NT2/D1 (cell line): ENCODE data around the gene NKX2-2.

ENCODE experiments used
- DNase-seq: peaks from one replicate; pipeline ENCODE4 v3.0.0-alpha.2; 2011; ENCODE audit warnings: low read depth, low spot score
- H3K27me3 ChIP-seq: 2 replicates; pipeline ENCODE4 v1.6.0; 2011; ENCODE audit warnings: mild to moderate bottlenecking; ENCODE audit not compliant: insufficient read length, insufficient read depth
- H3K36me3 ChIP-seq: 2 replicates; pipeline ENCODE4 v1.6.1; 2011; ENCODE audit warnings: mild to moderate bottlenecking, low read length, mixed read lengths; ENCODE audit not compliant: insufficient read depth, insufficient read length
- H3K4me1 ChIP-seq: 2 replicates; pipeline ENCODE4 v1.5.1; 2011; ENCODE audit not compliant: insufficient read depth, insufficient read length
- H3K4me3 ChIP-seq: 2 replicates; pipeline ENCODE4 v1.5.1; 2011; ENCODE audit warnings: low read depth; ENCODE audit not compliant: insufficient read length
- H3K9ac ChIP-seq: 2 replicates; pipeline ENCODE4 v1.6.0; 2011; ENCODE audit warnings: low read depth; ENCODE audit not compliant: insufficient read length
- H3K9me3 ChIP-seq: 2 replicates; pipeline ENCODE4 v1.5.1; 2011; ENCODE audit warnings: mild to moderate bottlenecking, low read length; ENCODE audit not compliant: insufficient read depth
- SUZ12 ChIP-seq: IDR thresholded peaks from 2 replicates; pipeline ENCODE4 v1.6.1; 2011; ENCODE audit not compliant: insufficient read length, insufficient read depth; ENCODE audit errors: extremely low read depth
- YY1 ChIP-seq: IDR thresholded peaks from 2 replicates; pipeline ENCODE4 v1.6.1; 2011; ENCODE audit not compliant: insufficient read length, insufficient read depth
- ZNF274 ChIP-seq: IDR thresholded peaks from 2 replicates; pipeline ENCODE4 v1.6.1; 2011; ENCODE audit warnings: mild to moderate bottlenecking, low read depth, low read length

Gene NKX2-2

DNA sequence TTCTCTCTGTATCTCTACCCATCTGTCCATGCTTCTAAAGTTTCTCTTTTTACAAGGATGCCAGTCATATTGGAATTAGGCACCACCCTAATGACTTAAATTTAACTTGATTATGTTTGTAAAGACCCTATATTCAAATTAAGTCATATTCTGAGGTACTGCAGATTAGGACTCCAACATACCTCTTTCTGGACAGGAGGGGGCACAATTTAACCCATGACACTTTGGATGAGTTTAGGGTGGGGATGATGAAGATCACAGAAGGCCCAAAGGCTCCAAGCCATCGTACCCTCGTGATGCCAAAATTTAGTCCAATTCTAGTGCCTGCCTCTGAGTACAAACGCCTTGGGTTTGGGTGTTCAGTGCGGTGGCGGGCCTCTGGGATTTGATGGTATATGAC, 15.0 kb upstream of the NKX2-2 start:
- no peak for DNase-seq
- no peak overlapping the region for H3K9ac ChIP-seq
- no peaks in the 10 kb centered on the region for H3K4me1 ChIP-seq
- H3K27me3 ChIP-seq: peaks cover 44% of the 10 kb centered on the region
- H3K9me3 ChIP-seq: no peaks in the 10 kb centered on the region
- no peaks in the 10 kb centered on the region for H3K36me3 ChIP-seq
- H3K4me3 ChIP-seq: no peak overlapping the region
- no peak for TF ChIP-seq YY1
- no peak for TF ChIP-seq ZNF274
- no peak for TF ChIP-seq SUZ12

DNA sequence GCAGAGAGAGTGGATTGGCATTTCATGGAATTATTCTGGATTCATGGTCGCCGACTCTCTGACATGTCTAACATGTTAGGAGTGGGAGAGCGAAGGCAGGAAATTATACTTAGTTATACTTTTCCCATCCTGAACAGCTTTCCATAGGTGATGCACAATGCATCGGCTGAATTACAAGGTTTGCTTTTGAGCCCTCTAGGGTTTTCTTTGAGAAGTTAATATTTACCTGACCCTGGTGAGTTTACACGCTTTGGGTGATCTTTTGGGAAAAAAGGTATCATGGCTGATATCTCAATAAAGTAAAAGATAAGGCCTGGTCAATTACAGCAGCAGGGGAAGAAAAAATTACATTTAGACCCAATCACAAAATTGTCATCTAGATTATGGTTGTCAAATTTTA, 14.0 kb upstream of the NKX2-2 start:
- Histone ChIP-seq H3K9me3 (no peaks in the 10 kb centered on the region), H3K36me3 (no peaks in the 10 kb centered on the region), H3K9ac (no peak overlapping the region), H3K4me1 (no peaks in the 10 kb centered on the region), H3K4me3 (no peak overlapping the region), H3K27me3 (peaks cover 54% of the 10 kb centered on the region)
- DNase-seq: no peak
- TF ChIP-seq YY1 (no peak), SUZ12 (no peak), ZNF274 (no peak)

DNA sequence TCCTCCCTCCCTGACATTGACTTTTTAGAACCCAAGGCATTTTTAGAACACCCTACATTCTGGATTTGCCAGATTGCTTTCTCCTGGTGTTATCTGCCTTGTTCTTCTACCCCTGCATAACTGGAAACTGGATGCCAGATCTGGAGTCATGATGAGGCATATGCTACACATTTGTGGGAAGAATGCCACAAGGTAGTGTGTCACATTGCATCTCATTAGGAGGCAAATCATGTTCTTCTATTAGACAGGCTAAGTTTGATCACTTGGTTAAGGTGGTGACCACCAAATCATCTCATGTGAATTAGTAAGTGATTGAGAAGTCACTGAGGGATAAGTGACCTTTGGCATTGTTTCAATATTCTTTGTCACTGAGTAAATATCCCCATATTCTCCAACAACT, 12.9 kb upstream of the NKX2-2 start:
- Histone ChIP-seq H3K9ac (no peak overlapping the region), H3K4me1 (no peaks in the 10 kb centered on the region), H3K4me3 (no peak overlapping the region), H3K27me3 (peaks cover 65% of the 10 kb centered on the region), H3K36me3 (no peaks in the 10 kb centered on the region), H3K9me3 (no peaks in the 10 kb centered on the region)
- TF ChIP-seq YY1: no peak
- no peak for TF ChIP-seq ZNF274
- TF ChIP-seq SUZ12: no peak
- DNase-seq: no peak

DNA sequence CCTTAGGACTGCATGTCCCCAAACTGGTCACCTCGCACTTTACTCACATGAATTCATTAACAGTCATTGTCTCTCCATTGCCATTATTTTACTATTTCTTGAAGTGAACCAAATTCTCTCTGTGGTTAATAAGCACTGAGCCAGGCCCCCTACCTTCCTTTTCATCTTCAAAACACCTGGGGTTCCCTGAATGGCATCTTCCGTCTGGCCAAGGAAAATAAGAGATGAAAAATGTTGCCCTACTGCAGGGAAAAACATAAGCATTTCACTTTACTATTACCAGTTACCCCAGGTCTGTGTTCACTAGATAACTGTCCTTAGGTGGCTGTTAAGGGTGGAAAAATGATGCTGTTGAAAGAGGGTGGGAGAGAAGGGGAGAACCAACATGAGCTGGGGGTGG, 10.0 kb upstream of the NKX2-2 start:
- TF ChIP-seq SUZ12 (no peak), ZNF274 (no peak)
- Histone ChIP-seq H3K9ac (no peak overlapping the region), H3K9me3 (no peaks in the 10 kb centered on the region), H3K4me1 (peaks cover 2% of the 10 kb centered on the region), H3K36me3 (no peaks in the 10 kb centered on the region), H3K27me3 (peaks cover 94% of the 10 kb centered on the region), H3K4me3 (no peak overlapping the region)
- no peak for DNase-seq

DNA sequence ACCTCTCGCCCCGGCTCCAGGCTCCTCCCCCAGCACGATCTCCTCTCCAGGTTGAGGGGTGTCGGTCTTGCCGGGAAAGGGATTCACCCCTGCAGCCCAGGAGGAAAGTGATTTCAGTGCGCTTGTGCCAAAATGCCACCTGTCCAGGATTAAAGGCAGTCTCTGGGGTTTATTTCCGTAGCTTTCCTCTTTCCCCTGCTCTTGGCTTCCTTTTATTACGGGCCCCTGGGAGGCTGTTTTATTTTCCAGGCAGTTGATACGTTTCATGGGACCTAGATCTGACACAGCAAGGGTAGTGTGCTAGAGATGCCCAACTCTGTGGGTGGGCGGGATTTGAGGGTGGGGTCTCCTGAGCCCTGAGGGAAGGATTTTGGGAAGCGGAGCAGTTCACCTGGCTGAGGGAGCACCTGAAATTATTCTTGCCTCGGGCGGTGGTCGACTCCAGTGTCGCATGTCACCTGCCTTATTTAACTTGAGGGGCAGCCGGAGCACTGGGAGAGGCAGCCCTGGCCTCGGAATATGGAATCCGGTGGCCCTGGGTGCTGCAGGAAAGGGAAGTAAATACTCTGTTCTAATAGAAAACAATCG, 9.5 kb upstream of the NKX2-2 start:
- Histone ChIP-seq H3K9me3 (no peaks in the 10 kb centered on the region), H3K36me3 (no peaks in the 10 kb centered on the region), H3K4me1 (peaks cover 5% of the 10 kb centered on the region), H3K4me3 (no peak overlapping the region), H3K27me3 (peaks cover 99% of the 10 kb centered on the region), H3K9ac (no peak overlapping the region)
- TF ChIP-seq ZNF274 (no peak), YY1 (no peak), SUZ12 (no peak)
- DNase-seq: no peak

DNA sequence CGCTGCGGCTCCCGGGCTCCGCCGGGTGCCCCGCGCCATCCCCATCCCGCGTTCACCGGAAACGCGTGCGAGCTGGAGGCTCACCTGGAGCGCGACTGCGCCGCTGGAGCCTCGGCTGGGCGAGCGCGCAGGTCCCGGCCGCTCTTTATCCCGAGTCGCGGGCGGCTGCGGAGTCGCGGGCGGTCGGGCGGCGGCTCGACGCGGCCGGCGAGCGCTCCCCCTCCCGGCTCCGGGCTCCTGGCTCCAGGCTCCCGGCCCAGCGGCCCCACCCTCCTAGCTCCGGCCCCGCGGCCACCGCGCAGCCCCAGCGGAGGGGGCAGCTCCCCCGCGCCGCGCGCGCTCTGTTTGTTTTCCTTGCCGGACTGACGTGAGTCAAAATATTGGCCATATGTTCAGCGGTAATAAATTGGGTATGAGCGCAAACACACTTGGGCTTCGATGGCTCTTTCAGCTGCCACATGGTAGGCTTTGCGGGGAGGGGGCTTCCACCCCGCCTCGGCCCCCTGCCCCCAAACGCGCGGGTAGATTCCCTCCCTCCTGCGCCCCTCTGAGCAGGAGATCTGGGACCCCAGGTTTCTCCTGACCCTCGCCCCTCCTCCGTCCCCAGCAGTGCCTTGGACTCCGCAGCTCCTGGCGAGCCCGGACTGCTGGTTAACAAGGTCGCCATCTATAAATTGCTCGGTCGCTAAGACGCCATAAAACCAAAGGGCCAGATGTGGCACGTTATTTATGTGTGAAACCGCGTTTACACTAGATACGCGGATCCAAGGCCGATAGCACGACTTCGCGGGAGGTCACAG, 8.8 kb upstream of the NKX2-2 start:
- peak overlapping the region; percentile 39 for H3K4me3 ChIP-seq
- DNase-seq: no peak

More for the DNA sequence above, 8.8 kb upstream of the NKX2-2 start:
- Histone ChIP-seq H3K27me3 (peaks cover 100% of the 10 kb centered on the region), H3K9me3 (no peaks in the 10 kb centered on the region), H3K4me1 (peaks cover 7% of the 10 kb centered on the region), H3K9ac (peak overlapping the region; percentile 32), H3K36me3 (no peaks in the 10 kb centered on the region)
- TF ChIP-seq YY1 (no peak), SUZ12 (peak; percentile 9), ZNF274 (no peak)
